SK-N-MC (cell line): Measurements from ENCODE around the gene HLX.

Experiments
- EZH2 ChIP-seq: fragments of 200-600 bp; sonication (generic); IDR thresholded peaks from one replicate; pipeline ENCODE4 v1.6.1; 2017; ENCODE audit warnings: antibody characterized with exemption
- FOXP2 ChIP-seq: optimal IDR thresholded peaks from 2 replicates; pipeline ENCODE3; 2011; ENCODE audit warnings: mild to moderate bottlenecking, moderate library complexity; ENCODE audit not compliant: insufficient read depth; ENCODE audit errors: extremely low read length, control extremely low read depth
- POLR2AphosphoS5 ChIP-seq: IDR thresholded peaks from 2 replicates; pipeline ENCODE4 v1.6.1; 2012; ENCODE audit warnings: mild to moderate bottlenecking, low read depth, low read length, borderline replicate concordance

GRCh38 chr1:220929304-220929703 is 50.1 kb downstream of the HLX start:
- TF ChIP-seq POLR2AphosphoS5 (no peak), EZH2 (no peak), FOXP2 (no peak)
